ENCODE data around the gene CFAP410.

- TF ChIP-seq EZH2 (optimal IDR thresholded peaks at IDR 0.05; ENCODE audit: low read depth, low read length) (no peak), CTCF (IDR thresholded peaks at IDR 0.05; ENCODE audit: low read length) (no peak), EZH2phosphoT487 (IDR thresholded peaks at IDR 0.05; ENCODE audit: low read length) (no peak)
These were observed 43.5 kb downstream of the CFAP410 start for GRCh38 chr21:44295646-44296045.

Measured in MM.1S (cell line).